GM12878 (cell line): Measurements from ENCODE around the gene TNKS1BP1. TPM values are rescaled to one million over a fixed set of nuclear protein-coding genes. Genes with fewer than 3 reads are reported as not detected.

Experiments
- ATAC-seq: fragments of 200-7000 bp; cut with Tn5 transposase; 3 replicates; pipeline ENCODE4 v1.9.1; 2020; ENCODE audit warnings: mild to moderate bottlenecking, moderate library complexity
- BruUV-seq: library from RNA; stranded (reverse); fragments of 400-500 nt; replicated peaks from 2 replicates; lab custom pipeline; 2021; lab: Mats Ljungman, UMichigan
- CTCF ChIA-PET: fragments of 300-600 bp; sonication (Branson Sonifier 250); formaldehyde crosslinking; extraction: SDS; loops from one replicate; lab custom pipeline; 2021; ENCODE audit warnings: inconsistent platforms; lab: Yijun Ruan, JAX
- POLR2A ChIA-PET: fragments of 350-600 bp; formaldehyde crosslinking; extraction: SDS; loops from one replicate; lab custom pipeline; 2021; ENCODE audit warnings: inconsistent platforms; lab: Charles Lee
- RAD21 ChIA-PET: fragments of 300-600 bp; sonication (Branson Sonifier 250); formaldehyde crosslinking; loops from one replicate; lab custom pipeline; 2023; ENCODE audit warnings: antibody characterized with exemption; ENCODE audit not compliant: unreplicated experiment; lab: Charles Lee
- SMC1A ChIA-PET: fragments of 300-600 bp; sonication (Branson Sonifier 250); formaldehyde crosslinking; loops from one replicate; lab custom pipeline; 2023; ENCODE audit not compliant: unreplicated experiment, uncharacterized antibody; lab: Charles Lee
- DNase-seq: peaks from one replicate; pipeline ENCODE4 v3.0.0-alpha.2; 2011; ENCODE audit warnings: low read depth, low spot score
- FAIRE-seq: peaks from 3 replicates; lab custom pipeline; 2011; peaks lifted over from hg19 to GRCh38; lab: Jason Lieb, UNC
- H2AFZ ChIP-seq: 2 replicates; pipeline ENCODE4 v1.6.0; 2011; ENCODE audit warnings: low read depth, low read length, control low read depth; ENCODE audit not compliant: control insufficient read depth
- H3K27ac ChIP-seq: 2 replicates; pipeline ENCODE4 v1.5.1; 2011; ENCODE audit warnings: control low read depth; ENCODE audit not compliant: control insufficient read depth, insufficient read depth
- H3K27me3 ChIP-seq, 2 experiments: replicated peaks in 1 of 2; 2 replicates each; pipeline versions ENCODE4 v1.6.0 to v1.6.1; 2011; ENCODE audit warnings: low read length in 1 of 2; ENCODE audit not compliant: control insufficient read depth in 2 of 2, insufficient read depth in 2 of 2
- H3K36me3 ChIP-seq, 2 experiments: 2 replicates each; pipeline ENCODE4 v1.5.1; 2011; ENCODE audit warnings: low read length in 1 of 2; ENCODE audit not compliant: control insufficient read depth in 2 of 2, insufficient read depth in 2 of 2
- H3K4me1 ChIP-seq: 2 replicates; pipeline ENCODE4 v1.6.1; 2011; ENCODE audit warnings: mild to moderate bottlenecking, low read length, moderate library complexity, mixed read lengths; ENCODE audit not compliant: control insufficient read depth, insufficient read depth
- H3K4me2 ChIP-seq: 2 replicates; pipeline ENCODE4 v1.6.0; 2011; ENCODE audit warnings: control low read depth; ENCODE audit not compliant: control insufficient read depth, insufficient read depth
- H3K4me3 ChIP-seq: fragments of 200-600 bp; sonication (generic); 2 replicates; pipeline ENCODE4 v1.5.1; 2016
- H3K79me2 ChIP-seq: 2 replicates; pipeline ENCODE4 v1.6.0; 2011; ENCODE audit warnings: low read length; ENCODE audit not compliant: control insufficient read depth, insufficient read depth
- H3K9ac ChIP-seq: 2 replicates; pipeline ENCODE4 v1.8.0; 2011; ENCODE audit warnings: low read length, control low read depth, mixed read lengths; ENCODE audit not compliant: control insufficient read depth, insufficient read depth
- H3K9me3 ChIP-seq: replicated peaks from 3 replicates; pipeline ENCODE4 v1.5.1; 2011; ENCODE audit warnings: mild to moderate bottlenecking, low read length; ENCODE audit not compliant: control insufficient read depth, insufficient read depth
- H4K20me1 ChIP-seq: 2 replicates; pipeline ENCODE4 v1.6.0; 2011; ENCODE audit not compliant: control insufficient read depth, insufficient read depth
- CHD1 ChIP-seq: IDR thresholded peaks from 2 replicates; pipeline ENCODE4 v1.6.1; 2012; ENCODE audit warnings: low read depth, low read length, improper control_type of control experiment
- E4F1 ChIP-seq: fragments of 450-650 bp; IDR thresholded peaks from 2 replicates; pipeline ENCODE4 v1.6.1; 2018; ENCODE audit warnings: borderline replicate concordance, mild to moderate bottlenecking; ENCODE audit not compliant: partially characterized antibody
- ESRRA ChIP-seq: IDR thresholded peaks from 2 replicates; pipeline ENCODE4 v1.6.1; 2012; ENCODE audit warnings: mild to moderate bottlenecking, low read length, improper control_type of control experiment
- ETV6 ChIP-seq, 2 experiments: fragments of 450-650 bp in 1 of 2; IDR thresholded peaks in 1 of 2; conservative IDR thresholded peaks in 1 of 2; 2 replicates each; pipeline ENCODE4 v1.6.1; 2014; ENCODE audit warnings: antibody characterized with exemption in 1 of 2, borderline replicate concordance in 1 of 2, low read depth in 1 of 2, mild to moderate bottlenecking in 1 of 2, moderate library complexity in 1 of 2
- MYC ChIP-seq: IDR thresholded peaks from 2 replicates; pipeline ENCODE4 v1.6.1; 2011; ENCODE audit warnings: mild to moderate bottlenecking, low read length, moderate library complexity, inconsistent platforms; ENCODE audit not compliant: insufficient read depth, insufficient replicate concordance, insufficient read length, severe bottlenecking
- NFIC ChIP-seq: IDR thresholded peaks from 2 replicates; pipeline ENCODE4 v1.6.1; 2012; ENCODE audit warnings: low read depth, mild to moderate bottlenecking, inconsistent platforms, low read length, moderate library complexity
- PML ChIP-seq: IDR thresholded peaks from 2 replicates; pipeline ENCODE4 v1.6.1; 2012; ENCODE audit warnings: low read length, inconsistent platforms
- RAD21 ChIP-seq: IDR thresholded peaks from 2 replicates; pipeline ENCODE4 v1.6.1; 2011; ENCODE audit warnings: mild to moderate bottlenecking, low read depth, low read length, moderate library complexity; ENCODE audit not compliant: insufficient read depth
- RELA ChIP-seq: fragments of 450-650 bp; IDR thresholded peaks from 2 replicates; pipeline ENCODE4 v1.8.0; 2014; ENCODE audit warnings: borderline replicate concordance; ENCODE audit not compliant: partially characterized antibody
- SIX5 ChIP-seq: IDR thresholded peaks from 2 replicates; pipeline ENCODE4 v1.6.1; 2011; ENCODE audit warnings: mild to moderate bottlenecking, low read depth, low read length, moderate library complexity; ENCODE audit not compliant: severe bottlenecking
- SUZ12 ChIP-seq: fragments of 200-600 bp; sonication (generic); IDR thresholded peaks from one replicate; pipeline ENCODE4 v1.6.1; 2018; ENCODE audit warnings: antibody characterized with exemption, mild to moderate bottlenecking; ENCODE audit not compliant: unreplicated experiment
- TBL1XR1 ChIP-seq: IDR thresholded peaks from 2 replicates; pipeline ENCODE4 v1.6.1; 2012; ENCODE audit warnings: low read depth, low read length, improper control_type of control experiment
- TCF3 ChIP-seq: IDR thresholded peaks from 2 replicates; pipeline ENCODE4 v1.6.1; 2012; ENCODE audit warnings: low read depth, mild to moderate bottlenecking, low read length, borderline replicate concordance; ENCODE audit not compliant: insufficient read depth
- ZNF207 ChIP-seq: fragments of 450-650 bp; IDR thresholded peaks from 2 replicates; pipeline ENCODE4 v1.6.1; 2014; ENCODE audit warnings: antibody characterized with exemption, mild to moderate bottlenecking, borderline replicate concordance
- ZNF217 ChIP-seq: fragments of 450-650 bp; IDR thresholded peaks from 2 replicates; pipeline ENCODE4 v1.6.1; 2017; ENCODE audit warnings: antibody characterized with exemption, mild to moderate bottlenecking
- WGBS: methylation state at CpG from one replicate; pipeline ENCODE4 v1.1.6; 2016; ENCODE audit warnings: low lambda C conversion rate; ENCODE audit not compliant: insufficient replicate concordance, insufficient coverage; ENCODE audit errors: missing lambda C conversion rate; 5-methylcytosine and 5-hydroxymethylcytosine counted together
- in situ Hi-C: fragments of 300-500 bp; cut with MboI; formaldehyde crosslinking; loops from 9 replicates; pipeline ENCODE4 v1.14.3; 2018; ENCODE audit warnings: mixed read lengths
- intact Hi-C: fragments of 100-400 bp; cut with micrococcal nuclease; formaldehyde crosslinking; loops from one replicate; pipeline ENCODE4 v1.14.2; 2022; ENCODE audit not compliant: unreplicated experiment
- polyA plus RNA-seq, 11 experiments: library from polyadenylated mRNA; depleted of rRNA in 4 of 11; unstranded in 6 of 11; stranded (reverse) in 5 of 11; fragments of >200 nt; fragmentation: Nextera tagmentation in 4 of 11; fragmentation: Illumina TruSeq in 1 of 11; extraction: Ambion mirVana in 4 of 11; extraction: Trizol in 1 of 11; gene quantifications; 1 replicate in 1 of 11; 2 replicates in 10 of 11; pipeline versions ENCODE4 v1.2.1 to v1.2.3, GENCODE V29; 2011 to 2016; ENCODE audit warnings: inconsistent platforms in 2 of 11, missing spikeins in 2 of 11, low read depth in 1 of 11
- total RNA-seq, 4 experiments: library from RNA; depleted of rRNA in 3 of 4; stranded (reverse); fragments of >200 nt in 3 of 4; fragmentation: Illumina TruSeq in 1 of 4; extraction: Trizol in 1 of 4; gene quantifications; 2 replicates each; pipeline versions ENCODE4 v1.2.1 to v1.2.3, GENCODE V29; 2013 to 2021
- TF ChIP-seq, protein P1 (sequence below): fragments of 450-650 bp; IDR thresholded peaks from 2 replicates; pipeline ENCODE4 v1.6.1; 2017; ENCODE audit warnings: low read depth, mild to moderate bottlenecking, moderate library complexity
- TF ChIP-seq, protein P2 (sequence below): IDR thresholded peaks from 2 replicates; pipeline ENCODE4 v1.6.1; 2011; ENCODE audit warnings: low read depth, low read length, improper control_type of control experiment, borderline replicate concordance

Gene TNKS1BP1
- total and polyA plus RNA-seq, 10 of the 15 experiments (the other 5 are each of a cell fraction or from before 2014, with no cell fraction given) = 0.26 to 15.8 (median 4.3) TPM

GRCh38 chr11:57348052-57348451 lies 23.3 kb upstream of the TNKS1BP1 start (continued):
- TF ChIP-seq RELA (no peak), ETV6 (conservative IDR thresholded peaks at IDR 0.05 in 1 of 2, IDR thresholded peaks at IDR 0.05 in 1 of 2; ENCODE audit: borderline replicate concordance in 1 of 2, low read depth in 1 of 2) (no peak), E4F1 (no peak), MYC (no peak), ESRRA (no peak), TCF3 (no peak)

DNA sequence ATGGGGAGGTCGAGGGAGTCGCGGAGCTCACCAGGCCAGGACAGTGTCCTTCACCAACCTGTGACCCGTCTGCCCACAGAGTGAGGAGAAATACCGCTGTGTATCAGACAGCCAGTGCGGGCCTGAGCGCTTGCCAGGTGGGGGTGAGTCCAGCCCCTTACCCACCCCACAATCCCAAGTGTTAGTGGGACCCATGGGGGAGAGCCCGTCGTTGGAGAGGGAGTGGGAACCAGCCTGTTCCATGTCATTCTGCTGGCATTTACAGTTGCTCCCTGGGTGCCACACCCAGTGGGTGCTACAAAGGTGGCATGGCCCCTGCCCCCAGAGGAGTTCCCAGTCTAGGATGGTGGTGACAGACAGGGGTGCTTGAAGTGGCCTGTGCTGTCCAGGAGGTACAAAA lies 22.6 kb upstream of the TNKS1BP1 start:
- no TSS peak for BruUV-seq
- Histone ChIP-seq H4K20me1 (no peaks in the 10 kb centered on the region), H3K4me2 (no peak overlapping the region), H3K36me3 (no peaks in the 10 kb centered on the region), H3K9ac (no peak overlapping the region), H2AFZ (no peak overlapping the region), H3K27ac (no peak overlapping the region), H3K27me3 (peaks cover 0 to 4% of the 10 kb centered on the region in 2 experiments; a peak in 1 of 4 replicates), H3K9me3 (no peaks in the 10 kb centered on the region; the same call in 2 of the 3 replicates), H3K4me1 (no peaks in the 10 kb centered on the region; the same call in 1 of the 2 replicates), H3K4me3 (no peak overlapping the region), H3K79me2 (no peaks in the 10 kb centered on the region)
- no peak for DNase-seq
- intact Hi-C loops = loop anchor here (10.0 kb wide), 1 partner anchor 1157 kb away; the partner anchor contains the start of gene OR5B21
- SMC1A ChIA-PET = interaction anchor here (0.8 to 1.2 kb wide), 2 partner anchors 11 to 133 kb away, joined by 3 to 4 read pairs; no protein-coding TSS in a partner anchor
- in situ Hi-C loops = loop anchor here (5.0 to 25.0 kb wide), 5 partner anchors 135 to 1240 kb away; partner anchors contain the start of genes LPXN, OR5B21, TIMM10 and ZFP91
- 61% methylated on average over 9 of the region's 9 CpGs for WGBS
- no peak for FAIRE-seq
- POLR2A ChIA-PET = no interaction called here
- RAD21 ChIA-PET = interaction anchor here (1.5 kb wide), 1 partner anchor 109 kb away, joined by 3 read pairs; no protein-coding TSS in a partner anchor
- no peak for ATAC-seq
- CTCF ChIA-PET = interaction anchor here (0.7 to 3.4 kb wide), 8 partner anchors 9 to 506 kb away, joined by 3 to 33 read pairs (median 4); partner anchors contain the start of gene P2RX3
- TF ChIP-seq, protein P1, sequence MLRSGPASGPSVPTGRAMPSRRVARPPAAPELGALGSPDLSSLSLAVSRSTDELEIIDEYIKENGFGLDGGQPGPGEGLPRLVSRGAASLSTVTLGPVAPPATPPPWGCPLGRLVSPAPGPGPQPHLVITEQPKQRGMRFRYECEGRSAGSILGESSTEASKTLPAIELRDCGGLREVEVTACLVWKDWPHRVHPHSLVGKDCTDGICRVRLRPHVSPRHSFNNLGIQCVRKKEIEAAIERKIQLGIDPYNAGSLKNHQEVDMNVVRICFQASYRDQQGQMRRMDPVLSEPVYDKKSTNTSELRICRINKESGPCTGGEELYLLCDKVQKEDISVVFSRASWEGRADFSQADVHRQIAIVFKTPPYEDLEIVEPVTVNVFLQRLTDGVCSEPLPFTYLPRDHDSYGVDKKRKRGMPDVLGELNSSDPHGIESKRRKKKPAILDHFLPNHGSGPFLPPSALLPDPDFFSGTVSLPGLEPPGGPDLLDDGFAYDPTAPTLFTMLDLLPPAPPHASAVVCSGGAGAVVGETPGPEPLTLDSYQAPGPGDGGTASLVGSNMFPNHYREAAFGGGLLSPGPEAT = no peak
- TF ChIP-seq TCF3 (no peak), TBL1XR1 (no peak), RAD21 (no peak), PML (no peak), SIX5 (no peak), NFIC (no peak), ZNF207 (no peak), CHD1 (no peak), ZNF217 (no peak), SUZ12 (no peak)
- TF ChIP-seq, protein P2, sequence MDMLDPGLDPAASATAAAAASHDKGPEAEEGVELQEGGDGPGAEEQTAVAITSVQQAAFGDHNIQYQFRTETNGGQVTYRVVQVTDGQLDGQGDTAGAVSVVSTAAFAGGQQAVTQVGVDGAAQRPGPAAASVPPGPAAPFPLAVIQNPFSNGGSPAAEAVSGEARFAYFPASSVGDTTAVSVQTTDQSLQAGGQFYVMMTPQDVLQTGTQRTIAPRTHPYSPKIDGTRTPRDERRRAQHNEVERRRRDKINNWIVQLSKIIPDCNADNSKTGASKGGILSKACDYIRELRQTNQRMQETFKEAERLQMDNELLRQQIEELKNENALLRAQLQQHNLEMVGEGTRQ = no peak
